ENCODE data around the gene PRR22.
"Not testable (repeated sequence)": the region's sequence is repeated elsewhere in the genome, so short reads cannot be mapped to it uniquely, and the experiment has no call there.

PRR22 gene

DNA sequence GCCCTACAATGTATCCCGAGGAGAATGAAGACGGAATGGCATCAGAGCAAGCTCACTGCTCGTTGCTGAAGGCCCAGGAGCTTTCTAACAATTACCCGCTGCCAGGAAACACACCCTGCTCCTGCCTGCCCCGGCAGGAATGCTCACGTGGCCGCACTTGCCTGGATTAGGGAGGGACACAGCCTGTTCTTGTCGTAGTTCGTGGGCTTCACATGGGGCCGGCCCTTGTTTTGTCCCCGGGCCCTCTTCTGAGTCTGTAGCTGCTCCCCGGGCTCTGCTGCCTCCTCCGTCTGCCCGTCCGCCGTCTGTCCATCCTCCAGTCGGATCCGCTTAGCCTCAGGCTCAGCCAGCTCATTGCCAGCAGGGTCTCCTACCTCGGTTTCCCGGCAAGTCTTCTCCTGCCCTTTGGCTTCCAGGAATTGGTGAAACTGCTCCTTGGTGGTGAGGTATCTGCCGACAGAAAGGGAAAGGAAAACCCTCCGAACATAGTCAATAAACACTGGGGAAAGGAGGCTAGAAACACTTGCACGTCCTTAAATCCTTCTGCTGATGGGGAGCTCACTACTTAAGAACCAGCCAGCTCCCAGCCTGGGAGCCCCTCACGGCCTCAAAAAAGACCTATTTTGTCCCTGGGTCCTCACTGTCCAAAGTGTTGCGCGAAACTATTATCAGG lies 5.5 kb upstream of the PRR22 start:
- no peak for DNase-seq

DNA sequence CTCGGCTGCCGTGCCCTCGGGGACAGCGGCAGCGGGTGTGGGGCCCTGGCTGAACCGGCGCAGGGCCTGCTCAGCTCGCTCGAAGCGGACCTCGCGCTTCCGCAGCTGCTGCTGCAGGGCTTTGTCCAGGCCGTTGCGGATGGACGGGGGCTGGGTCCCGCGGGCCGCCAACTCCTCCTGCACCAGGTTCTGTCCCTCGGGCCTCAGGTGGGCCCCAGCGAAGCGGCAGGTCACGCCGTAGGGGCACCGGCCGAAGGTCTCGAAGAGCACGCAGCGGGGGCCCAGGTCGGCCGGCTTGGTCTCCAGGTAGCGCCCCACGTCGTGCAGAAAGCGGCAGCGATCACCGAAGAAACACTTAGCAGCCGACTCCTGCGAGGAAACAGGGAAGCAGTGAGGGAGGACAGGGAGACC lies 4.8 kb upstream of the PRR22 start:
- no peak for DNase-seq

DNA sequence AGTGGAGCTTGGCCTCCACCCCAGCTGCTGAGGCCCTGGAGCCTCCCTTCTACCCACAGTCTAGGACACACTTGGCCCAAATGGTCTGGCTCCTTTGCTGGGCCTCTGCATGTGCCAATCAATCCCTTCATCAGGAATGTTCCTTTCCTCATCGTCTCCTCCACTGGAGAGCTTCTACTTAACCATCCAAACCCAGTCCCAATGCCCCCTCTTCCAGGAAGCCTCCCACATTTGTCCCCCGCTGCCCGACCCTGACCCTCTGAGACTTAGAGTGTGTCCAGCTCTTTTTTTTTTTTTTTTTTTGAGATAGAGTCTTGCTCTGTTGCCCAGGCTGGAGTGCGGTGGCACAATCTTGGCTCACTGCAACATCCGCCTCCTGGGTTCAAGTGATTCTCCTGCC lies 3.9 kb upstream of the PRR22 start:
- DNase-seq, result no peak

GRCh38 chr19:5787409-5788182 lies 3.0 kb upstream of the PRR22 start:
- DNase-seq, result no peak

DNA sequence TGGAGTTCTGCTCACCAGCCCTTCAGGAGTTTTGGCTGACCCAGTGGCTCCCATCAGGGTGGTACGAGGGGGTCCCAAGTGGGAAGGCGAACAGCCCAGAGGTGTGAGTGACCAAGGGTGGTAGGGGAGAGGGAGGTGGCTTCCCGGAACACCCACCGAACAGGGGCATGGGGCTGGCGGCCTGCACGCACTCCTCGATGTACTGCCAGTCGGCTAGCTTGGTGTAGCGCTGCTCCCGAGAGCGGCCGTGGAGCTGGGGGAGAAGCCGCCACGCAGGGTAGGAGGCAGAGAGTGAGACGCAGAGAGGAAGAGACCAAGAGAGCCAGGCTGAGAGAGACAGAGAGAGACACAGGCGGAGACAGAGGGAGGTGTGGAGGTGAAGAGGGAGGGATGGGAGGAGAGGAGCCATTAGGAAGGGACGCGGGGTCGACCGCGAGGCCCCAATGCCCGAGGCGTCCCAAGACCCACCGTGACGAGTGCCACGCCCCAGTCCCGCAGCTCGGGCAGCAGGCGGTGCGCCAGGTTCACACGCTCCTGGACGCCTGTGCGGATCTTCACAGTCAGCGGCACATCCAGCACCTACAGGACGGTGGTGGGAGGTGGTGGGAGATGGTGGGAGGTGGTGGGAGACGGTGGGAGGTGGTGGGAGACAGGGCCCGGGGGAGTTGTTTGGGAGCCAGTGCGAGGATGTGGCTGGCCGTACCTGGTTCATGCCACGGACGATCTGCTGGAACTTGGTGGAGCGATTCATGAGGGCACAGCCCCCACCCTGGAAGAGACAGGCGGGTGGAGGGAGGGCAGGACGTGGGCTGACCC lies 2.3 kb upstream of the PRR22 start:
- no peak for DNase-seq

DNA sequence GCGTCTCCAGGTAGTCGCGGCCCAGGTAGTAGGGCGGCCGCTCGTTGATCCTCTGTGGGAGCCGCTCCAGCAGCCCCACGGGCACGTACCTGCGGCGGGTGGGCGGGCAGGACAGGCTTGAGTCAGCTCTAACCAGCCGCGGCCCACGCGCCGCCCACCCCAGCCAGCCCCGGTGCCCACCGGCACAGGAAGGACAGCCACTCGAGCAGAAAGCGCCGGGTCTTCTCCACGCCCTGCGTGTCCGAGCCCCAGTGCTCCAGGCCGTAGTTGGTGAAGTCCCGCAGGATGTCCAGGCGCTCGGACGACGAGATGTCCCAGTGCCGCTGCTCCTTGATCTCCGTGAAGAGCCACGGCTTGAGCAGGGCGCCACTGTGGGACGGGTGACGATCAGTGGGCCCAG lies 877 bp upstream of the PRR22 start:
- no peak for DNase-seq

DNA sequence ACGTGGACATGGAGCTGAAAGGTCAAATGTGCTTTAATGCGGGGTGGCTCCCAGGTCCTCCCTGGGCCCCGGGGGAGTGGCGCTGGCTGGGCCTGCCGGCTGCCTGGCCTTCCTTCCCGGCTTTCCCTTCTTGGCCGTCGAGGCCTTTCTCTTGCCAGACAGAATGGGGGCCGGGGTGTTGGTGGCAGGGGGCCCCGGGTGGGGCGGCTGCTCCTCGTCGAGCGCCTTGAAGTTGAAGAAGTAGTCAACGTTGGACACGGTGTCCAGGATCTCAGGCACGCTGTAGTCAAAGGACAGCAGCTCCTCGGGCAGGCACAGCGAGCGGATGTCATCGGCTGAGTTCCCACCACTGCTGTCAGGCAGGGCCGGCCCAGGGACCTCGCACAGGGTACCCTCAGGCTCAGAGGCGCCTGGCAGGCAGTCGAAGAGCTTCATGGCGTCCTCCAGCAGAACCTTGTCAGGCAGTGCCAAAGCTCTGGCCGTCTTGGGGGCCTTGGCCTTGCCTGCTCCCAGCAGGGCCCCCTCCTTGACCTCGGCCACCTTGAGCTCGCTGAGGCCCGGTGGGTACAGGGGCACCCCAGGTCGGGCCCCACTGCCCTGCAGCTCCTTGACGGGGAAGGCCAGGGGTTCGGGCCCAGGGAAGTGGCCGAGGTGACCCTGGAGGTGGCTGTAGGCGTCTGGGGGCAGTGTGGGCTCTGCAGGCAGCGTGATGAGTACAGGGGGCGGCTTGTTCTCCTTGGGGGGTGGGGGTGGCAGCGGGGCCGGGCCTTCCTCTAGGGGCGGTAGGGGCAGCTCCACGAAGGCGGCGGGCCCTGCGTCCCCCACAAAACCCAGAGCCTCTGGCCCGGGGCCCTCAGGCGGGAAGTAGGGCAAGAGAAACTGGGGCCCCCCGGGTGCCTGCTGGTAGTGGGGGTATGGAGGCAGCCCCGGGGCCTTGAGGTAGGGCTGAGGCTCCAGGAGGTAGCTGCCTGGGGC lies 1.3 kb downstream of the PRR22 start:
- no peak for DNase-seq

DNA sequence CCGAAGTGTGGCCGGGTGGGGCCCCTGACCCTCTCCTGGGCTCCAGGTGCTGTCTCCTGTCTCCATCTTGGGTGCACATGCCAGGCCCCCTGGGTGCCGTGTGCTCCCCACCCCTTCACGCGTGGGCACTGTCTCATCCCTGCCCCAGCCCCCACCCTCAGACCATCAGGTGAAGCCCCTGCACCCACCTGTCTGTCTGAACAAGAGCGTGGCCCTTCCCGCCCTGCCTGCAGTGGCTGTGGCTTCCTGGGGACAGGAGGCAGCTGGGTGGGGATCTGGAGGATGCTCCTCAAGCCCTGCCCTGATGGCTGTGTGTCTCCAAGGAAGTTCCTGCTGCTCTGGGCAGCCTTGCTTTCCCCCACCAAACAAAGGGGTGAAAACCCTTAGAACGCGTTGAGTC lies 2.2 kb downstream of the PRR22 start:
- no peak for DNase-seq

DNA sequence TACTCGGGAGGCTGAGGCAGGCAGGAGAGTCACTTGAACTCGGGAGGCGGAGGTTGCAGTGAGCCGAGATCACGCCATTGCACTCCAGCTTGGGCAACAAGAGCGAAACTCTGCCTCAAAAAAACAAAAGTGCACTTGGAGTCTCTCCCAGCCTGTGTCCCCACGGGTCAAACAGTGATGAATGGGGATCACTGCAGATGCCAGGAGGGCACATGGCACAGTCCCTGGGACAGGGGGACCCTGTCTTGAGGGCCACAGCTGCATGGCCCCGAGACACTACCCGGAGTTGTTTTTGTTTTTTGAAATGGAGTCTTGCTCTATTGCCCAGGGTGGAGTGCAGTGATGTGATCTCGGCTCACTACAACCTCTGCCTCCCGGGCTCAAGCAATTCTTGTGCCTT lies 3.6 kb downstream of the PRR22 start:
- DNase-seq, result not testable (repeated sequence)

DNA sequence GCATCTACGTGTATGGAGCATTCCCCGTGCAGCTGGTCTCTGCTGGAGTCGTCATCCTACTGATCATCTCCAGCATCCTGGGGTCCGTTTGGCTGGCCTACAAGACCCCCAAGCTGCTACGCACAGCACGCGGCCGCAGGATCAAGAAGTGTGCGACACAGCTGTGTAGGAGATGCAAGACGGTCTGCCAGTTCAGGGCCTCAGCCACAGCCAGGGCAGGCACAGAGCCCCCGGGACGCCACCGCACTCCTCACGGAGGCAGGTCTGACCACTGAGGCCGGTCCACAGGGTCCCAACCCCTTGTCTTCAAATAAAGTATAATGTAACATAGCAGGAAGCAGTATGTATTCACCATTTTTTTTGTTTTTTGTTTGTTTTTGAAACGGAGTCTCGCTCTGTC lies 6.1 kb downstream of the PRR22 start:
- no peak for DNase-seq

GRCh38 chr19:5775668-5776309 lies 8.8 kb downstream of the PRR22 start:
- no peak for DNase-seq

GRCh38 chr19:5774921-5775320 lies 9.6 kb downstream of the PRR22 start:
- DNase-seq, result no peak

- no peak for DNase-seq
Measured at GRCh38 chr19:5773276-5773675, 11.3 kb downstream of the PRR22 start.

DNA sequence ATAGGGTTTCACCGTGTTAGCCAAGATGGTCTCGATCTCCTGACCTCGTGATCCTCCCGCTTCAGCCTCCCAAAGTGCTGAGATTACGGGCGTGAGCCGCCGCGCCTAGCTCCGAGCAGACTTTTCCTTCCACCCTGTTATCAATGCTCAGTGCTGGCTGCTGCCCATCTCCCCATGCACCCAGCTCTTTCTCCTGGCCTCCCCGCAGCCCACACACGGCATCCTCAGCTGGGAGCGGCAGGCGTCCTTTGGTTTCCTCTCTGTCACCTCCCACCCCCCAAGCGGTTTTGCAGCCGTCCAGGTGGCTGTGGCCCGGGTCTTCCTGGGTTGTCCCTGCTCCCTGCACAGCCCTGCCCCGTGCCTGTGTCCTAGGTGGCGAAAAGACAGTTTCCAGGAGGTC lies 12.1 kb downstream of the PRR22 start:
- DNase-seq, result no peak

GRCh38 chr19:5767949-5768348 lies 16.6 kb downstream of the PRR22 start:
- no peak for DNase-seq

DNA sequence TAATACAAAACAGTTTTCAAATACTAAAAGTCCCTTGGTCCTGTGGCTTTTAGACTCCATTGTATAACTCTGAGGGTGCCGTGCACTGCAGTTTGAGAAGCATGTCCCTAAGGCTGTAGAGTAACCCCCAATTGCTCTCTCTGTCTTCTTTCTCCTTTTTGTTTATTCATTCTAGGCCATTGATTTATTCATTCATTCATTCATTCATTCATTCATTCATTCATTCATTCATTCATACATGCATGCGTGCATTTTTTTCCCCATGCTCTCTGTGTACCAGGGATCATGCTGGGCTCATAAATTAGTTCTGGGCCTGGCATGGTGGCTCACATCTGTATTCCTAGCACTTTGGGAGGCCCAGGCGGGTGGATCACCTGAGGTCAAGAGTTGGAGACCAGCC lies 19.3 kb downstream of the PRR22 start:
- no peak for DNase-seq

DNA sequence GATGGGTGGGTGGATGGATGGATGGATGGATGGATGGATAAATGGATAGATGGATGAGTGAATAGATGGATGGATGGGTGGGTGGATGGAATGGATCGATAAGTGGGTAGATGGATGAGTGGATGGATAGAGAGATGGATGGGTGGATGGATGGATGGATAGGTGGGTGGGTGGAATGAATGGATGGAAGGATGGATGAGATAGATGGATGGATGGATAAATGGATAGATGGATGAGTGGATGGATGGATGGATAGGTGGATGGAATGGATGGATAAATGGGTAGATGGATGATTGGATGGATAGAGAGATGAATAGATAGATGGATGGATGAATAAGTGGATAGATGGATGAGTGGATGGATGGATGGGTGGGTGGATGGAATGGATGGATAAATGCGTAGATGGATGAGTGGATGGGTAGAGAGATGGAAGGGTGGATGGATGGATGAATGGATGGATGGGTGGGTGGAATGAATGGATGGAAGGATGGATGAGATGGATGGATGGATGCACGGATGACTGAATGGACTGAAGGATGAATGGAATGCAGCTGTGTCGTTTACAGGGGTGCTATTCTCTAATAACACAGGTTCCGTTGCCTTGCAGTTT lies 21.8 kb downstream of the PRR22 start:
- no peak for DNase-seq

GRCh38 chr19:5753743-5754142 lies 30.8 kb downstream of the PRR22 start:
- DNase-seq, result no peak

DNA sequence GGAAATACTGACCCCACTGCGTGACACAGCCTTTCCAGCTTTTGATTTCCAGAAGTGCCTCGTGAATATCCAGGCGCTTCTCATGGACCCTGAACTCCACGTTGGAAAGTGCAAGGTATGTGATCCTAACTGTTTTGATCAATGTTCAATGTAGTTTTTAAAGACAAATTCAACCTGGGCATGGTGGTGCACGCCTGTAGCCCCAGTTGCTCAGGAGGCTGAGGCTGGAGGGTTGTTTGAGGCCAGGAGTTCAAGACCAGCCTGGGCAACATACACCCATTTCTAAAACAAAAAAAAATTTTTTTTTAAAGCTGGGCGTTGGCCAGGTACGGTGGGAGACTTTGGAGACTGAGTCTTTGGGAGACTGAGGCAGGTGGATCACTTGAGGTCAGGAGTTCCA lies 32.8 kb downstream of the PRR22 start:
- no peak for DNase-seq

DNA sequence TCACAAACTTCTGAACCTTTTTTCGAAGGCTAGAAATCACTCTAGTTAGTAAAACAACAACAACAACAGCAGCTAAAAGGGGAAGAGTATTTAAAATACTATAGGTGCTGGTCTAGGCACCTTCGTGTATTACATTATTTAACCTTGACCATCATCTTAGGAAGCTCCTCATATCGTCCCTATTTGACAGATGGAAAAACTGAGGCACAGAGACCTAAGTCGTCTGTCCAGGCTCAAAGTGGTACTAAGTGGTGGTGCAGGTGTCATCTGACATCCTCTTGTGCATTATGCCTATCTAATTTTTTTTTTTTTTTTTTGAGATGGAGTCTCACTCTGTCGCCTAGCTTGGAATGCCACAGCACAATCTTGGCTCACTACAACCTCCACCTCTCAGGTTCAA lies 35.0 kb downstream of the PRR22 start:
- DNase-seq, result no peak

DNA sequence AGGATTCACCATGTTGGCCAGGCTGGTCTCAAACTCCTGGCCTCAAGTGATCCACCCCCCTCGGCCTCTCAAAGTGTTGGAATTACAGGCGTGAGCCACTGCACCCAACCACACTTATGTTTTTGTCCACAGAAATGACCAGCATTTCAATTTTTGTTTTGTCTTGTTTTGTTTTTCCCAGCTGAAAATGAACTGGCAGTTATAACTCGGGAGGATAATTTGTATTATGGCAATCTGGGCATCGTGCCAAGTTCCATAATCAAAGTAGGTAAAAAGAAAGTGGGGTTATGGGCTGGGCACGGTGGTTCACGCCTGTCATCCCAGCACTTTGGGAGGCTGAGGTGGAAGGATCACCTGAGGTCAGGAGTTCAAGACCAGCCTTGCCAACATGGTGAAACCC lies 35.6 kb downstream of the PRR22 start:
- DNase-seq, result not testable (repeated sequence)

DNA sequence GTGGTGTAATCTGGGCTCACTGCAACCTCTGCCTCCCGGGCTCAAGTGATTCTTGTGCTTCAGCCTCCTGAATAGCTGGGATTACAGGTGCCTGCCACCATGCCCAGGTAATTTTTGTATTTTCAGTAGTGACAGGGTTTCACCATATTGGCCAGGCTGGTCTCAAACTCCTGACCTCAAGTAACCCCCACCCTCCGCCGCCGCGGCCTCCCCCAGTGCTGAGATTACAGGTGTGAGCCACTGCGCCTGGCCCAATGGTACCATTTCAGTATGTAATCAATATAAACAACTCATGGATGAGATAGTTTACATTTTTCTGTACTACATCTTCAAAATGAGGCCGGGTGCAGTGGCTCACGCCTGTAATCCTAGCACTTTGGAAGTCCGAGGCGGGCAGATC lies 39.5 kb downstream of the PRR22 start:
- not testable (repeated sequence) for DNase-seq

Measured in SIG-M5 (cell line).